RPMI7951 (cell line): ENCODE measurements around the gene COPZ1. TPM values are rescaled to one million over a fixed set of nuclear protein-coding genes. Genes with fewer than 3 reads are reported as not detected.
"Not testable (repeated sequence)": the region's sequence is repeated elsewhere in the genome, so short reads cannot be mapped to it uniquely, and the experiment has no call there.

Source experiments
- DNase-seq: peaks from one replicate; pipeline ENCODE4 v3.0.0-alpha.2; 2012; ENCODE audit warnings: low read depth
- total RNA-seq: library from RNA; depleted of rRNA; stranded (reverse); fragments of >200 nt; shearing (Covaris generic); gene quantifications from 2 replicates; pipeline ENCODE4 v1.2.3, GENCODE V29; 2014; rRNA removed

COPZ1 gene, protein sequence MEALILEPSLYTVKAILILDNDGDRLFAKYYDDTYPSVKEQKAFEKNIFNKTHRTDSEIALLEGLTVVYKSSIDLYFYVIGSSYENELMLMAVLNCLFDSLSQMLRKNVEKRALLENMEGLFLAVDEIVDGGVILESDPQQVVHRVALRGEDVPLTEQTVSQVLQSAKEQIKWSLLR
- total RNA-seq = 171 and 177 TPM in 2 replicates

DNA sequence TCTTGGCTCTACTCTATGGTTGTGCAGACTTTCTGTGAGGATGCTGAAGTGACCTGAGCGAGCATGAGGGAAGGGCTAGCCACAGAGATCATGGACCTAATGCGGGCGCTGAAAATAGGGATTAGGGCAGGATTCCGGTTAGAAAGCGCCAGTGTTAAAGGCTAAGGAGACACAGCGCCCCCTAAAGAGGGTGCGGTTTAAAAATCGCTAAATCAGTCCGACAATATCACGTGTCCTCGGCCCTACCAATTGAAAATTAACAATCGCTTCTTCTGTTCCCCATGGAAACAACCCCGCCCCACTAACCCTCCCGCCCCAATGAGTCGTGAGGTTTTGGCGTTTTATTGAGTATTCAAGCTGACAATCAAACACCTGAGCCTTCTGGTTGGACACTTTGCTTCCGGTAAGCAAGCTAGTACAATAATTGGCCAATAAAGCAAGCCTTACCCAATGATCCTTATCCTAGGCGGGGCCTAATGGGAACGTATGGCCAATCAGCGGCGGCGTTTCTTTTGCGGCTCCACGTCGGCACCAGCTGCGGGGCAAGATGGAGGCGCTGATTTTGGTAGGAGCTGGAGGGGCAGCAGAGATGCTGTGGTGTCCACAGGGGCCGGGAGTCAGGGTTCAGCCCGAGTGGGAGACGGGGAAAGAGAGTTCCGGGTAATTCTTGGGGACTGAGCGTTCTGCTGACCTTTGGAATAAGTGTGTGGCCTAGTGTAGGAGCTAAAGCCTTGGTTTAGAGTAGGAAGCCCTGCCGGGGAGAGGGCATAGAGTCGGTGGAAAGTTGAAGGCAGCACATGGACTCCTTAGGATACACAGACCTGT, at the start of gene COPZ1:
Gene COPZ1 (plus strand): TSS at position 515 of the 825 bp plus-strand sequence. CDS start 33 bp downstream, at position 548.
- DNase-seq = peak; percentile 99

DNA sequence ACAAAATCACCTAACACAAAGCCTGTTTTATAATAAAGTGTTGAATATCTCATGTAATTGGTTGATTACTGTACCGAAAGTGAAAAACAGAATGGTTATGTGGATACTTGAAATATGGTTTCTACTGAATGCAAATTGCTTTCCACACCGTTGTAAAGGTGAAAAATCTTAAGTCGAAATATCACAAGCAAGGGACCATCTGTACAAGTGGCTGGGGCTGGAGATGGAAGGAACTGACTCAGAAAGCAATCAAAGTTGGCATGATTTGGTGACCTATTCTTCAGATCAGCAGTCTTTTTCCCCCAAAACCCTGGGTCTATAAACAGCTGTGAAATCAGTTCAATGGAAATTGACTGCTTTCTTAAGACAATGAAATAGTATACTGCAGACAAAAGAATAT, 48.6 kb upstream of the COPZ1 start:
- no peak for DNase-seq

DNA sequence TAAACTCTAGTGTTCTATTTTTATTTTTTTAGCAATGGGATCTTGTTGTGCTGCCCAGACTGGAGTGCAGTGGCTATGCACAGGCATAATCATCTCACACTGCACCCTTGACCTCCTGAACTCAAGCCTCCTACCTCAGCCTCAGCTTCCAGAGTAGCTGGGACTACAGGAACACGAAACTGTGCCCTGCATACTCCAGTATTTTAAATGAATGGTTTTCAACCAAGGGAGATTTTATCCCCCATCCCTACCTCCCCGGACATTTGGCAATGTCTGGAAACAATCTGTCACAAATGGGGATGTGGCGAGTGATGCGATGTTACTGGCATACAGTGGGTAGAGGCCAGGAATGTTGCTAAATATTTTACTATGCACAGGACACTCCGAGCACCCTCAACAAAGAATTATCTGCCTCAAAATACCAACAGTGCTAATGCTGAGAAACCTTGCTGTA, 47.1 kb upstream of the COPZ1 start:
- DNase-seq = peak; percentile 47

DNA sequence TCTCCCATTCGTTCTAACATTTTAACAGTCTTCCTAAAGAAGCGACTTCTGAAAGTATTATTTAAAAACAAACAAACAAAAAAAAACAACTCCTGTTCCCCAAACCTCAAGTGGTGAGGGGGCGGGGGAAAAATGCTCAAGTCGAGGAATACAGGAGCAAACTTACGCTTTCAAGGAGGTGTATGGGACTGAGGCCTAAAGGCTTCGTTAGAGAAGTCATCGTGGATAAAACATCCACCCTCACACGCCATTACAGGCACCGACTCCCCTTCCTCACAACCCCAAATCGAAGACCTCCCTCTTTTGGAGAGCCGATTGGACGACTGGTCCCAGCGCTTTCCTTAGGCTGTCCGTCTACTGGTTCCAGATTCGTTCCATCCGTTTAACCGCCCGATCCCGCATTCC, 45.7 kb upstream of the COPZ1 start:
- no peak for DNase-seq

DNA sequence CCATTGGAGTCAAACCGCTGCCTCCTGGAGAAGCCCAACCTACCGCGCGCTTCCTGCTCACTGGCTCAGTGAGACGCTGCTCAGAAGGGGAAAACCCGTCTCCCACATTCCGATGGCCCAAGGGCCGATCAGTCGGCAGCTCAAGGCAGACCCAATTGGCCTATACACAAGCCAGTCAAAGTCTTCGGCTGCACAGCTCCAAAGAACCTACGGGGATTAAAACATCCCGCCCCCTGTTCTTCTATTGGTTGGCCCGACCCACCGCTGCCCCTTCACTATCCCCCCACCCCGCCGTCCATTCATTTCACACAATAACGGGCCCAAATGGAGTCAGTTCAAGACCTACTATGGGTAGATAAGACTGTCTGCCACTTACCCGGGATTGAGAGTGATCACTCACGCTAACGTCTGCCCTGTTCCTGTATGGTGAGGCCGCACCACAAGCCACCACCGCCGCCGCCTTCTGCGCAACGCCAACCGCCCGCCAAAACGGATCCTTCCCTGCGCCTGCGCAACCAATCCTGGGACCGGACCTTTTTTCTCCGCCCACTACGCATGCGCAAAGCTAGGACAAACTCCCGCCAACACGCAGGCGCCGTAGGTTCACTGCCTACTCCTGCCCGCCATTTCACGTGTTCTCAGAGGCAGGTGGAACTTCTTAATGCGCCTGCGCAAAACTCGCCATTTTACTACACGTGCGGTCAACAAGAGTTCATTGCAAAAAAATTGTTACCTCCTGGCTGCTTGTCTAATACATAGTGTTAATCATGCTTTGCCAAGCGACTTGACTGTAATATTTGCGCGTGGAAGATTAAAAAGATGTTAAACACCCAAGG, 45.1 kb upstream of the COPZ1 start, which contains the start of gene CBX5:
Gene CBX5 (minus strand): TSS at position 491 of the 836 bp plus-strand sequence. CDS start 22,472 bp downstream, outside the sequence.
- DNase-seq = peak; percentile 100

DNA sequence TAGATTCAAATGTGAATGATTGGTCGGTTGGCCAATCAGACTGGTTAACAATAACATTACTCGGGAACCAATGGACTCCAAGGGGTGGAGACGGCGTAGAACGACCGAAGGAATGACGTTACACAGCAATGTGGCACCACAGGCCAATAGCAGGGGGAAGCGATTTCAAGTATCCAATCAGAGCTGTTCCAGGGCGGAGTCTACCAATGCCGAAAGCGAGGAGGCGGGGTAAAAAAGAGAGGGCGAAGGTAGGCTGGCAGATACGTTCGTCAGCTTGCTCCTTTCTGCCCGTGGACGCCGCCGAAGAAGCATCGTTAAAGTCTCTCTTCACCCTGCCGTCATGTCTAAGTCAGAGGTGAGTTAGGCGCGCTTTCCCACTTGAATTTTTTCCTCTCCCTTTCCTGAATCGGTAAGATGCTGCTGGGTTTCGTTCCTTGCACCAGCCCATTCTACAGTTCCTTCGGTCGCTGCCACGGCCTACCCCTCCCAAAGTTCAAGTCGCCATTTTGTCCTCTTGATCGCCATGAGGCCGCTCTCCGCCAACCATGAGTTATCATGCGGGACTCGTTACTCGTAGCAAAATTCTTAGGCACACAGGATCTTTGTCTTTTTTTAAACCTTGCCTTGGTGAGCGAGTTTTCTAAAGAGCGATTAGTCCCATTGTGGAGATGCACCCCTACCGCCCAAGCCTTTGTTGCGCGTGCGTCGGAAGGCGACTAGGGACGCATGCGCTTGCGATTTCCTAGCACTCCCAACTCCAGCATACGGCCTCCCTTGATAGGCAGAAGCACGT, 44.3 kb upstream of the COPZ1 start, which contains the start of gene HNRNPA1:
Gene HNRNPA1 (plus strand): TSS at position 259 of the 793 bp plus-strand sequence. CDS start 82 bp downstream, at position 341.
- DNase-seq = peak; percentile 99

DNA sequence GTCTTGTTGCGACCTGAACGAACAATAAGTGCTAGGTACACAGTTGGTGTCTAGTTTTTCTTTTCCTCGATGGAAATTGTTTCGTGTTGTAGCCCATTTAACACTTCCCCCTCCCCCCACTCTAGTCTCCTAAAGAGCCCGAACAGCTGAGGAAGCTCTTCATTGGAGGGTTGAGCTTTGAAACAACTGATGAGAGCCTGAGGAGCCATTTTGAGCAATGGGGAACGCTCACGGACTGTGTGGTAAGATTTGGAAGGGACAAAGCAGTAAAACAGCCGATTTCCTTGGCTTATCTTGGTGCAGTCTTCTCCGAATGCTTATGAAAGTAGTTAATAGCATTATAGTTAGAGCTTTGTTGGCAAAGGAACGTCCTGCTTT, 43.7 kb upstream of the COPZ1 start:
- DNase-seq = not testable (repeated sequence)

DNA sequence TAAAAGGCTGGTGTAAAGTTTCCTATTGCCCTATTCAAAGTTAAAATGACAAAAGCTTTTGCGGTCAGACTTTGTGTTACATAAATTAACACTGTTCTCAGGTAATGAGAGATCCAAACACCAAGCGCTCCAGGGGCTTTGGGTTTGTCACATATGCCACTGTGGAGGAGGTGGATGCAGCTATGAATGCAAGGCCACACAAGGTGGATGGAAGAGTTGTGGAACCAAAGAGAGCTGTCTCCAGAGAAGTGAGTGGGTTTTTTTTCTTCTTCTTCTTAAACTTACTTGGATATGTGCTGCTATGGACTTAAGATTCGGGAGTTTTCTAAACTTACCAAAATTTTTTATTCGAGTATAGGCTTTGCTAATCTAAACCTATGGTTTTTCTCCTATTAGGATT, 43.2 kb upstream of the COPZ1 start:
- not testable (repeated sequence) for DNase-seq

DNA sequence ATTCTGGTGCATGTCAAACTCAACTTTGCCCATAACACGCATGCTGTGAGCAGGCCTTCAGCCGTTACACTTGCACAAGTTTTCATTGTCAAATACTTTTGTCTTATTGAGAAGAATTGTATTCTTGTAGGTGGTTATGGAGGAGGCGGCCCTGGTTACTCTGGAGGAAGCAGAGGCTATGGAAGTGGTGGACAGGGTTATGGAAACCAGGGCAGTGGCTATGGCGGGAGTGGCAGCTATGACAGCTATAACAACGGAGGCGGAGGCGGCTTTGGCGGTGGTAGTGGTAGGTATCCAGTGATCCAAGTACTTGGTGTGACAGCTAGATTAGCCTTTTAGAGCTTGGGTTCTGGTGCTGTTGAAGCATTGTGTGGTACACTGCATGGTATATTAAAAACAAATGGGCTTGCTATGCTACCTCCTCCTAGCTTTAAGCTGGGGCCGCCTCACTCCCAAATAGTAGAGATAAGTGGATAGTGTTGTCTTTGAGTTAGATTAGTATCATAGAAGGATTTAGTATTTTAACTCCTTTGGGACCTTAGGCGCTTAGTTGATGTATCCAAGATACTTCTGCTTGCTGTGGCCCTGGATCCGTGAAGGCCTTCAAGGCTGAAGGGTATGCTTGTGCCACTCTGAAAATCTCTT, 41.9 kb upstream of the COPZ1 start:
- DNase-seq = no peak

DNA sequence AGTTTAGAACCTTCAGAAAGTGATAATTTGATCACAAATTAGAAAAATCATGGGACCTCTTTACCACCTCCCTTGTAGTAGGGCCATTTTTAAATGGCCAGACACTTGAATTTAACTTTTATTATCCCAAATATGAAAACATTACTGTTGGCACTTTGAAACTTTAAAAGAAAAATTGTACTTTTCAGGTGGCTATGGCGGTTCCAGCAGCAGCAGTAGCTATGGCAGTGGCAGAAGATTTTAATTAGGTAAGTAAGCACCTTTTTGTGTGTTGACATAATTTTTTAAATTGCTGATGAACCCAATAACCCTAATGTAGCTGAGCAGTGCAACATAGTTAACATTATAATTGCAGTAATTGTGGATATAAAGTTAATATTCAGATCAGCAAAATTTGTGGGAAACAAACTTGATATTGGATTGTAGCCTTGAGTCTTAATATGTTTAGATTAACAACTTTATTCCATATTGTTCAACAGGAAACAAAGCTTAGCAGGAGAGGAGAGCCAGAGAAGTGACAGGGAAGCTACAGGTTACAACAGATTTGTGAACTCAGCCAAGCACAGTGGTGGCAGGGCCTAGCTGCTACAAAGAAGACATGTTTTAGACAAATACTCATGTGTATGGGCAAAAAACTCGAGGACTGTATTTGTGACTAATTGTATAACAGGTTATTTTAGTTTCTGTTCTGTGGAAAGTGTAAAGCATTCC, 40.7 kb upstream of the COPZ1 start:
- DNase-seq = not testable (repeated sequence)

DNA sequence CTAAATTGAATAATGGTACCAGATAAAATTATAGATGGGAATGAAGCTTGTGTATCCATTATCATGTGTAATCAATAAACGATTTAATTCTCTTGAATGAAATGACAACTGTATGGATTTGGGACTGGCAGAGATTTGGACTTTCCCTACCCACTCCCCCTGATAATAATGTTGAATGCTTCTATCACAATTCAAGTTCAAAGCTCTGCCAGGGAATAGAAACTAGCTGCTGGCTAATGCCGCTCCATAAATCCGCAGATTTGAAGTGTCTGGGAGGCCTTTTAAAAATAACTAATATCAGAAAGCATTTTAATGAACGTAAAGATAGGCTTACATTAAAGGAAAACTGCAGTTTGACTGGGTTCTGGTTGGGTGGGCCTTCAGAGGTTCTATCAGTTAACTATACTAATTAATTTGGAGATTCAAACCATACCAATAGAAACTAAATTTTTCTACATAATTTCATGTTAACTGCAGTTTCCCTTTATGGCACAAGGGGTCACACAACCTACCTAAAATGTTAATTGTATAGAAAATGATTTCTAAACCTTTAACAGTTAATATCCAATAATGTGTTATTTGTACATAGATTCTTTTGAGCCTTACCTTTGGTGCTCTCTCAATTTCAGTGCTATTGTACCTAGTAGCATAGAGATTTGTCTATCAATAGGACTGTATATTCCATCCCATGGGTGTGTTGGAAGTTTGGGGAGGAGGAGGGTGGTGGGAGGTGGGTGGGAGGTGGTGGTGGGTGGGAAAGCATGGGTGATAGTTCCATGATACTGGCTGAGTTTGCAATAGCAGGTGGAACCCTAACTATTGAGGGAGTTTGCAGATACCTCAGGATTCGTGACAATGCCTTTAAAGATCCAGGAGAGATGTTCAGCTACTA, 39.5 kb upstream of the COPZ1 start:
- no peak for DNase-seq

DNA sequence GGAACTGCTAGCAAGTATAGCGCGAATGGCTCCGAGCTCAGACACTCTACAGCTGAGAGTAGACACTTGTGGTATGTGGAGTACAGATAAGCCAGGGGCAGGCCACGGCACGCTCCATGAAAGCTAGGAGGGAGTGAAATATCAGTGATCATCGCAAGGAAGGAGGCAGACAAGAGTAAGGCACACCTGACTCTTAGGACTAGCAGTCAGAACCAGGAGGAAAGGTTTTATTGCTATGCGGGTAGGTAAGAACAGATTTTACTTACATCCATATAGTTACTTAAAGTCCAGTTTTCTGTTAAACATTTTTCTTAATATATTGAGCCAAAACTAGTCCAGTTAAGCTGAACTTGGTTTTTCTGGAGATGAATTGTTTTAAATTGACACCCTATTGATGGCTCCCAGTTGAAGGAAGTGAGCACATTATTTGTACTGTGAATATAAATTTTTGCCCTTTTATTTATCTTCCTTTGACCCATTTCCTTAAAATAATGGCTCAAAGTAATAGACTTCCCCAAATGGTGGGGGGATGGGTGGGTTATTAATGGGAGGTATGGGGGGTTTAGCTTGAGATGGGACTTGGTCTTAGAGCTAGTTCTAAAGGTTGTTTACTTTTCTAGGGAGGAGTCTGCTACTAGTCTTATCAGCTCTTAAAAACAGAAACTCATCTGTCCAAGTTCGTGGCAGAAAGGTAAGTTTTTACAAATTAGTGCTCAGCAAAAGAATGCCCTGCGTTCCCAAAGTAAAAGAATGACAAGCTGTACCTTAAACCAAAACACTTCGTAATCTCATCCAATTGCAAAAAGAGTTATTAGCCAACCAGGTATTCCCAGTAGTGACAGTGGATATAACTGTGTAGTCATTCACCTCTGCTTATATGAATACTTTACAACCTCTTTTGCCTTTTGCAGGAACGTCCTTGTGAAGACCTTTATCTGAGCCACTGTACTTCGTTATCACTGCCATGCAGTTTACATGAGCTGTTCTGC, 38.6 kb upstream of the COPZ1 start:
- no peak for DNase-seq

DNA sequence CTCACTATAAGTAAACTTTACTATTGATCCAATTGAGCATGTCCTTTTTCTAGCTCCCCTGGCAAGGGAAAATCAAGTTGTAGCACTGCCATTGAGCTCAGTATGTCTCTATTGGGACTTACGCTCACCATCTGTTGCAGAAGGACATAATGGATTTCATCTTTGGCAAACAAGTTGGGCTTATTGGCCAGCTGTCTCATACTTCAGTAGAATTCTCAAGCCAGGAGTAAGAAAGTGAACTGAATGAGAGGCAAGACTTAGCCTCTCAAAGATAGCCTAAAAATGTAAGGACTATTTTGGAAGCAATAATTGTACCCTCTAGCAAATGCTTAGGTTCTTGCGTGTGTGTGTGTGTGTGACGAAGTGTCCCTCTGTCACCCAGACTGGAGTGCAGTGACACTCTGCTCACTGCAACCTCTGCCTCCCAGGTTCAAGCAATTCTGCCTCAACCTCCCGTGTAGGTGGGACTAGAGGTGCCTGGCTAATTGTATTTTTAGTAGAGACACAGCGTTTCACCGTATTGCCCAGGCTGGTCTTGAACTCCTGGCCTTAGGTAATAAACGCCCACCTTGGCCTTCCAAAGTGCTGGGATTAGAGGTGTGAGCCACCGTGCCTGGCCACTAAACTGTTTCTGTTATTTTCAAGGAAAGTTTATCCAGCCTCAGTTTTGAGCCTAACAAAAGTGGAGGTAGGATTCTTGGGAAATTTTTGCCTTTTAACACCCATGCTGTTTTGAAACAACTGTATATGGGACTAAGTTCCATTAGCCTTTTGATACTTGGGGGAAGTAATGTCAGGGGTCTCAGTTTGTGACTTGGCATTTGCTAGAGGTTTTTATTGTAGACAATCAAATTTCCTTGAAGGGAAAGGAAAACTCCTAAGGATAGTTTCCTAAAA, 37.4 kb upstream of the COPZ1 start:
- DNase-seq = no peak

DNA sequence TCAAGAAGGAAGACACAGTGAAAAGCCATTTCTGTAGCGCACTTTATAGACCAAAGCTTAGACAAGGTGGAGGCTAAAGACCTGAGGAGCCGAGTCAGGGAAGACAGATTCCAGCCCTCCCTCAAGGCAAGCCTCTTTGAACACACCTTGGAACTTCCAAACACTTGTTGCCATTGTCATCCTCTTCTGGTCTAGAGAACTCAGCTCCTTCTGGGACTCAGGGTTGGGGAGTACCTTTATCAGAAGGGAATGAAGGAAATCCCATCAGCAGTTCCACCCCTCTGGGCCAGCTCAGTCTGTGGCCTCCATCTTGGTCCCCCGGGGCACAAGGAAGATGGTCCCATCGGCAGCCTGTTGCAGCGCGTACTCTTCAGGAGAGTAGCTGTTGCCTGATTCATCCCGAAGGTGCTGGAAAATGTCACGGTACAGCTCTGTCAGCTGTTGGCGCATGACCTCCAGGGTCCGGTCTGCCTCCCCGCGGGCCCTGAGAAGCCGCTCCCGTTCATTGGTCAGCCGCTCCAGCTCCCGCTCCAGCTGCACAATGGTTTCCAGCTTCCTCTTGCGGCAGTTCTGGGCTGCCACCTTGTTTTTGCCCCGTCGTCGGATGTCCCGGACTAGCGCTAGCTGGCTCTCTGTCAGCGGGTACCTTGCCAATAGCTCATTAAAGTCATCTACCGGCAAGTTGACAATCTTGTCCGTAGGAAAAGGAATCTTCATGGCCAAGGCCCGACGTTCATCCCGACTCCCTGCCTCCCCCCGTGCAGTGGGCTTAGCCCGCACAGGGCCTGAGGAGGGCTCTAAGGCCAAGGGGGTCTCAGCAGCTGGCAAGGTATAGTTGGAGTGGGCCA, 32.6 kb upstream of the COPZ1 start:
- no peak for DNase-seq

DNA sequence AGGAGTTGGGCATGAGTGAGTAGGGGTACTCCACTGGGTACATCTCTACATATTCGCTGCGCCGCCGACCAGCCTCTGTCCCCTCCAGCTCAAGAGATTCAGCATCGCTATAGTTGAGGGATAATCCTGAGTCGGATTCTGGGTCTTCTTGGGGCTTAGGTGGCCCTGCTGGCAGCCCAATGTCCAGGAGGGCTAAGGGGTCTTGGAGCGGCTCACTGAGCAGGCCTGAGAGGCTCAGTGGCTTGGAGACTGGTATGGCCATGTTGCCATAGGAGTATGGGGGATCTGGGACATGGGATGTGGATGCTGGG, 32.0 kb upstream of the COPZ1 start:
- DNase-seq = no peak
